GM18505 (cell line): ENCODE measurements around the gene LIN7A.
A peak's percentile ranks its signal among the peaks of the same experiment; 100 is the strongest.
"Not testable (repeated sequence)": the region's sequence is repeated elsewhere in the genome, so short reads cannot be mapped to it uniquely, and the experiment has no call there.

Experiments used
- ATAC-seq: cut with Tn5 transposase; IDR thresholded peaks from one replicate; pipeline ENCODE4 v1.9.1; 2021; ENCODE audit not compliant: unreplicated experiment
- POLR2A ChIP-seq: IDR thresholded peaks from 4 replicates; pipeline ENCODE4 v1.6.1; 2011; ENCODE audit warnings: borderline replicate concordance; ENCODE audit not compliant: insufficient read depth, insufficient read length; ENCODE audit errors: extremely low read depth

LIN7A gene

GRCh38 chr12:80798281-80798680, 139.5 kb downstream of the LIN7A start:
- no peak for ATAC-seq
- no peak for TF ChIP-seq POLR2A

- TF ChIP-seq POLR2A: no peak
- ATAC-seq: no peak
Measured at GRCh38 chr12:80794551-80794950, 143.2 kb downstream of the LIN7A start.

- ATAC-seq: no peak
- TF ChIP-seq POLR2A: no peak
Measured at GRCh38 chr12:80792861-80793260, 144.9 kb downstream of the LIN7A start.

GRCh38 chr12:80791863-80792262, 145.9 kb downstream of the LIN7A start:
- TF ChIP-seq POLR2A: no peak
- ATAC-seq: no peak

- not testable (repeated sequence) for ATAC-seq
Measured at GRCh38 chr12:80788407-80788806, 149.3 kb downstream of the LIN7A start.

GRCh38 chr12:80782963-80783470, 154.7 kb downstream of the LIN7A start:
- ATAC-seq: not testable (repeated sequence)

- no peak for ATAC-seq
- no peak for TF ChIP-seq POLR2A
Measured at GRCh38 chr12:80781313-80781712, 156.4 kb downstream of the LIN7A start.

- TF ChIP-seq POLR2A: no peak
- ATAC-seq: no peak
Measured at GRCh38 chr12:80780746-80781145, 157.0 kb downstream of the LIN7A start.

GRCh38 chr12:80778005-80778541, 159.7 kb downstream of the LIN7A start:
- ATAC-seq: peak; percentile 97

GRCh38 chr12:80777587-80777986, 160.1 kb downstream of the LIN7A start:
- no peak for ATAC-seq
- no peak for TF ChIP-seq POLR2A

More at GRCh38 chr12:80778005-80778541, 159.7 kb downstream of the LIN7A start:
- TF ChIP-seq POLR2A: no peak

- no peak for TF ChIP-seq POLR2A
- ATAC-seq: no peak
Measured at GRCh38 chr12:80776706-80777105, 161.0 kb downstream of the LIN7A start.

- ATAC-seq: no peak
Measured at GRCh38 chr12:80770958-80771357, 166.8 kb downstream of the LIN7A start.

GRCh38 chr12:80769553-80770140, 168.1 kb downstream of the LIN7A start:
- ATAC-seq: no peak
- TF ChIP-seq POLR2A: no peak

More at GRCh38 chr12:80770958-80771357, 166.8 kb downstream of the LIN7A start:
- no peak for TF ChIP-seq POLR2A

GRCh38 chr12:80766897-80767296, 170.8 kb downstream of the LIN7A start:
- no peak for TF ChIP-seq POLR2A

GRCh38 chr12:80766210-80766609, 171.5 kb downstream of the LIN7A start:
- no peak for ATAC-seq
- no peak for TF ChIP-seq POLR2A

More at GRCh38 chr12:80766897-80767296, 170.8 kb downstream of the LIN7A start:
- peak; percentile 83 for ATAC-seq
